GM21390 (cell line): ENCODE results near the gene THY1.
"Not testable (repeated sequence)": the region's sequence is repeated elsewhere in the genome, so short reads cannot be mapped to it uniquely, and the experiment has no call there.

ENCODE experiments used
- ATAC-seq: cut with Tn5 transposase; IDR thresholded peaks from one replicate; pipeline ENCODE4 v1.9.1; 2021; ENCODE audit not compliant: unreplicated experiment

The THY1 gene

DNA sequence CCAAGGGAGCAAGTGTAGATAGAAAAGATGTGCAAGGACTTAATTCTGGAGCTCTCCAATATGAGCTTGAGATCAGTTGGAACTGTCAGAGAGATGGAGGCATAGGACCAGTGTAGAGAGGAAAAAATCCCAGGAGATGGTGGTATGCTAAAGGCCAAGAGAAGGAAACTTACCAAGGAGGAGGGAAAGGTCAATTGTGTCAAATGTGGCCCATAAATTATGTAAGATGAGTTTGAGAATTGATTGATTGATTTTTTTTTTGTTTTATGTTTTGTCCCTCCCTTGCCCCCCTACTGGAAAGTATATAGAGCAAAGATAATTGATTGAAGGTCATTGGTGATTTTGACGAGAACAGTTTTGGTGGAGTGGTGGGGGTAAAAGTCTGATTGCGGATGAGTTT lies 38.6 kb downstream of the THY1 start:
- ATAC-seq, result no peak

GRCh38 chr11:119382513-119382912 lies 40.5 kb downstream of the THY1 start:
- not testable (repeated sequence) for ATAC-seq

DNA sequence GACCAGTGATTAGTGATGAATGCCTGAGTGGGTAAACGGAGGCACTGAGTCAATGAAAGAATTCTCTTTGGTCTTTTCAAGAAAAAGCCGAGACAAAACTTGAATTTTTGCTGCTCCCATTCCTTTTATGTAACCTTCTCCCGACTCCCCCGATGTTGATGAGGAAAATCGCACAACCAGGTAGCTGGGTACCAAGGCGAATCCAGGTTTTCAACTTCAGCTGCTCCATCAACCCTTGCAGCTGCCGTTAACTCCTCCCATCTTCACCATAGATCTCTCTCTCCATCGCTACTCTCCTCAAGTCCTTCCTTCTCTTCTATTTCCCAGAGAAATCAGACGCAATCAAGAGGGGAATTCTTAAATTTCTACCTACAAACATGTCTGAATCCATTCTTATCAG lies 40.9 kb downstream of the THY1 start:
- no peak for ATAC-seq

DNA sequence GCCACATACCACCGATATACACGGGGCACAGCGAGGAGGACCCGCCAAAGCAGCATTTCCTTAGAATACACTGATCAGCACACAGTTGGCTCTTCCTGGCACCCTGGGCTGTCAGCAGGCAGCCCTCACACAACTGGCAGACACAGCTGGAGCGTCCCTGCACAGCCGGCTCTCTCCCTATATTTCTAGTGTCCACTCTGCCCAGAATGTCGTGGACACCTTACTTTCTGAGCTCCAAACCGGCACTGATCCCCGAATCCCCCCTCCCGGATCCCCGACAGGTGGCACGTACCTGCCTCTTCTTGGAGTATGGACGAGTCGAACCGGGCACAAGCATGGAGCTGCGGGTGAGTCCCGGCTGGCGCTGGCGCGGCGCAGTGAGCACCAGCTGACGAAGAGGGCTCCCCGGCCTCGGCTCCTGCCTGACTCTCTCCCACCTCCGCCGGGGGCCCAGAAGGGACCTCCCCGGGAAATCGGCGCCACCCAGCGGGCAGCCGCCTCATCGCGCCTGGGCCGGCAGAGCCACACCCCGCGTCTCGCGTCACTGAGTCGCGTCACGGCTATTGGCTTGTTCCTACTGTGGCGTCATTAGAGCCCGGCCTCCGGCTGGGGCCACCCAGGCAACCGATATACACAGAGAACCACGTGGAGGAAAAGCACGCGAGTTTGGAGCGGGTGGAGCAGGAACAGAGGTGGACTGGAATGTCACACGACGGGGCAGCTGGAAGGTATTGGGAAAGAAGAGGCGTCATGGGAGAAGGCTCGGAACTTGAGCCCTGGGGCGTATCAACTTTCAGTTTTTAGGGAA lies 41.6 kb downstream of the THY1 start, which contains the start of gene USP2:
Gene USP2, minus strand, starts transcription at position 510 of the 808 bp plus-strand sequence. CDS start 8,210 bp downstream, outside the sequence.
- peak; percentile 99 for ATAC-seq

- ATAC-seq, result no peak
These were observed 42.2 kb downstream of the THY1 start for GRCh38 chr11:119380827-119381180.

- no peak for ATAC-seq
These were observed 42.7 kb downstream of the THY1 start for GRCh38 chr11:119380160-119380826.

GRCh38 chr11:119378851-119379465 lies 44.0 kb downstream of the THY1 start:
- ATAC-seq, result no peak

DNA sequence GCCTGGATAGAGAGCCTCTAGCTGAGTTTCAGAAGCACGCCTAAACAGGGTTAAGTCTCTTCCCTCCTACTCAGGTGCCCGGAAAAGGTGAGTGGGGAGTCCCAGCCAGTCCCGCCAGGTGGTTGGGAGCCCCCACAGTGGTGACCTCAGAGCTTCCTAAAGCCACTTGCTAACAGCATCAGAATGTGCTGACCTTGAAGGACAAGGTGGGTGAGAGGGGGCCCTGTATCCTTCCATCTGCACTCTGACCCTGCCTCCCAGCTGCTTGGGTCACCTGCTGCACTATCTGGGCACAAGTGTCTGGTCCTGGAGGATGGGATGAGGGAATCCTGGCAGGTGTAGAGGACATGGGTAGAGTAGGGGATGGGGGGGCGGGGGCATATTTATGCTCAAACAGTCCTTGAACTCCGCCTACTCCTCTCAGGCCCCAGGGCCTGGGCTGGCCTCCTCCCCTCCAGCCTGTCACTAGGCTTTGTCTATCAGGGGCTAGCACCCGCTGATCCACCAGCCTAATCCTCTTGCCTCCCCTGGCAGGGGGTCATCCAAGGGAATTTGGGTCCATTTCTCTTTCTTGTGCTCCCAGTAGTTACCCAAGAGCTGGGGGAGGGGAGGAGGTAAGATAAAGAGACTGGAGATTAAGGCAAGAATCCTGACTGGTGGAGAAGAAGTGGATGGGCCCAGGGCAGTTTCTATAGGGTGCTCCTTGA lies 44.9 kb downstream of the THY1 start:
- ATAC-seq, result no peak

DNA sequence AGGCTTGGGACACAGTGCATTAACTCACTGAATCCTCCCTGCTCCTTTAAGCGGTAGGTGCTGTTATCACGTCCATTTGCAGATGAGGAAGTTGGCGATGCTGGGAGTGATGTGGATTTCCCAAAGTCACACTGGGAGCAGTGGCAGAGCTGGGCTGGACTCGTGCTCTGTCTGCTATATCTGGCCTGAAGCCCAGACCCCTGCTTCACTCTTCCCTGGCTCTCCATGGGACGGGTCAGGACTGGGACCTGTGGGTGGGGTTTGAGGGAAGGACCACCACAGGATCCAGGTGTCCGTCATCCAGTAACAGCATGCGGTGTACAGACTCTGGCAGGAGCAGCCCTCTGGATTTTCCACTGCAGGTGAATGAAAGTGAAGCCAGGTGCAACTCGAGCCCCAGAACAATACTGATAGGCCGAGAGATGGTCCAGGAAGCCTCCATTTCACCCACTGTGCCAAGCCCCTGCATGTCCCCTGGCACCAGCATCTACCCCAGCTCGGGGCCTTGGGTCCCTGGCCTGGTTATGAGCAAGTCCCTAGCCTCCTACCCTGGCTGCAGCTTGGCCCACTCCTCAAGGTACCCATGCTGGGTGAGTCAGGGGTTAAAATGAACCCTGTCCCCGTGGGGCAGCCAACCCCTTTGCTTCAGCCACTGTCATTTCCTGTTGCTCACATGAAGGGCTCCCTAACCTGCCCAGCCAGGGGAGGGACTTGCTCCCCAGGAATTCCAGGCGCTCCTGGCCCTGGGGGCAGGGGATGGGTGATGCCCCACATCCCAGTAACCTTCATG lies 45.7 kb downstream of the THY1 start:
- ATAC-seq, result no peak

- no peak for ATAC-seq
These were observed 46.6 kb downstream of the THY1 start for GRCh38 chr11:119376197-119376847.

DNA sequence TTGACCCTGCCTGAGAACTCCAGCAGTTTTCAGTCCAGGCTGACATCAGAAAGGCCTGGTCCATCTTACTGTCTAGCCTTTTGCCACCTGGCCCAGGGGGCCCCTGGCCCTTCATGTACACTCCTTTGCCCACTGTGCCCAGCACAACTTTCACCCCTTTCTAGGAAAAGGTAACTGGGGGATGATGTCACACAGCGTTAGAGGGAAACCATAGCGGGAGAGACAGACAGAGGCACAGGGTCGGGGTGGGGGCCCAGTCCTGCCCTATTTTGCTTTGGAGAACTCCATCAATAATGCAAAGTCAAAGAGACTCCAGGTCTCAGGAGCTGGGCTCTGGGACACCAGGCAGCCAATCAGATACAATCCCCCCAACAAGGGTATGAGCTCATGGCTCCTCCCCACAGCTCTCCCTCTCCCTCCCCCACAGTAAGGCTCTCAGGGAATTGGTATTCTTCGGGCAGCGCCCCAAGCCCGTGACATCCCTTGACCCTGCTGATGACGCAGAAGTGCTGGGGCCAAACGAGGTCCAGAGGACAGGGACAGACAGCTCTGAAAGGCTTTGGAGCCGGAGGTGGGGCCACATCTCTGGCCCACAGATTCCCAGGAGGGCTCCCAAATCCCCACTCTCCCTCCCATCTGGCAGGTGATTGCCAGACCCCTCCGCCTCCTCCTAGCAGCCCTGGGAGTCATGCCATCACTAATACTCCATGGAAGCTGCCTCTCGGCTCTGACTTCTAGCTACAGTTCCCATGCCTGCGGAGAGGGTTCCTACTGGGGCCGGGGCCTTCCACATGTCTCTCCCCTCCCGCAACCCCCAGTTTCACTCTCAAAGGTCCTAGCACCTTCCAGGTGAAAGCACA lies 47.4 kb downstream of the THY1 start:
- ATAC-seq, result no peak

- no peak for ATAC-seq
These were observed 48.2 kb downstream of the THY1 start for GRCh38 chr11:119374632-119375336.

DNA sequence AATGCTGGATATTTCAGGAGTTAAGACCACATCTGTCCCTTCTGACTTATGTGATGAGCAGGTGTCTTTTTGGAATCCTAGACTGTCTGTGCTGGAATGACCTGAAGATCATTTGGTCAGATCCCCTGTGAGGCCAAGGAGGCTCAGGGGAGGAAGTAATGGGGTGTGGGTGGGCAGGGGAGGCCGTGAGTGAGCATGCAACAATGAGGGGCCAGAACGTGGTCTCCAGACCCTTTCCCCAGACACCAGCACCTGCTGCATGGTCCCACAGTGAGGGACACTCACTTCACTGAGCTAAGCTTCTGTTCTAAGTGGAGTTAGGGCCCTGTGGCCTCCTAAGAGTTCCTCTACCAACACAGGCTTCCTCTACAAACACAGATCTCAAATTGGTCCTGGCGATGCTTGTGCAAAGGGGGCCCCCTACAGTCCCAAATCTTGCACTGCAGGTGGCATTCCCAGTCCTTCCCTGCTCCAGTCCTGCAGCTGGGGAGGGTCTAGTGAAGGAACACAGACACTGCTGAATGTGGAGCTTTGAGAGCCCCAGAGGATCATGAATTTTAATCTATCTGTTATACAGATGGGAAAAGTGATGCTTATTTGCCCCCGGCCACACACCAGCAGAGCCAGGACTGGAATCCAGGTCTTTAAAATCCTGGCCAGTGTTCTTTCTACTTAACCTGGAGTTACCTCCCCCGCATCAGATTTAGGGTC lies 48.9 kb downstream of the THY1 start:
- ATAC-seq, result no peak

DNA sequence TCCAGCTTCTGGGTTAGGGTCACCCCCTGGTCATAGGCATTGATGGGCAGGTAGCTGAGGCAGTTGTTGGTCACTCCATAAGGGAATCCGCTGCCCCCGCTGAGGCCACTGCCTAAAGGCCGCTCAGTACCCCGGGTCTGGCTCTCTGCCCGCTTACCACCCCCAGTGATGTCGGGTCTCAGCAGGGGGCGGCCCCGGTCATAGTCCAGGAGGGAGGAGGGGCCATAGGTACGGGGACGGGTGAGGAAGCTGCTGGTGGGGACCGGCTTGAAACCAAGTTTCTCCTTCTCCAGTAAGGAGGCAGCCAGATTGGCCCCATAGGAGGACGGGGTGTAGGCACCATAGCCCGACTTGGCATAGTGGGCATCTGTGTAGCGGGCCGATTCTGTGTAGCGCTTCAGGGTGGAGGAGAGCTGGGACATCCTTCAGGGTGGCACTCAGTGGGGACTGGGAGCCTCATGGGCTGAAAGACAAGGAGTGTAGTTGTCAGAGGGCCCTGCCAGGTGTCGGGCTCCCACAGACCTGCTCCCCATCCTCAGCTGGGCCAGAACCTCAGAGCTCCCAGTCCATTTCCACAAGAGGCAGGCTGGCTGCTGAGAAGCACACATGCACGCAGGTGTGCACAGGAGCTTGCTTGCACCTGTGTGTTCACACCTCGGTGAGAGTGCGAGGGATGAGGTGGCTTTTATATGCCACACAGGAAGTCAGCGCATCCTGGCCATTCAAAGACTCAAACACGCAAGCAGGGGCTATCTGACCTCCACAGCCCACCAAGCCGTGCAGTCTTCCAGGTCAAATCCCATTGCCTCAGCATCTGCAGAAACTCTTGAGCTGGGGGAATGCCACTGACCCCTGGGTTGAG lies 49.7 kb downstream of the THY1 start:
- no peak for ATAC-seq

- no peak for ATAC-seq
These were observed 50.5 kb downstream of the THY1 start for GRCh38 chr11:119372260-119373058.

- ATAC-seq, result no peak
These were observed 51.2 kb downstream of the THY1 start for GRCh38 chr11:119371778-119372182.
